HG03378 (cell line): Measurements from ENCODE around the gene EXOC6.

Experiments used
- ATAC-seq: cut with Tn5 transposase; IDR thresholded peaks from one replicate; pipeline ENCODE4 v1.9.1; 2021; ENCODE audit warnings: mild to moderate bottlenecking, moderate library complexity; ENCODE audit not compliant: unreplicated experiment

The EXOC6 gene

GRCh38 chr10:92999191-92999590 is 150.9 kb downstream of the EXOC6 start:
- ATAC-seq = no peak

GRCh38 chr10:93006435-93007039 is 158.2 kb downstream of the EXOC6 start:
- no peak for ATAC-seq

GRCh38 chr10:93015722-93016121 is 167.4 kb downstream of the EXOC6 start:
- ATAC-seq = no peak

- no peak for ATAC-seq
These were observed 174.8 kb downstream of the EXOC6 start for GRCh38 chr10:93023013-93023650.

GRCh38 chr10:93026072-93026471 is 177.8 kb downstream of the EXOC6 start:
- no peak for ATAC-seq

- no peak for ATAC-seq
These were observed 179.2 kb downstream of the EXOC6 start for GRCh38 chr10:93027508-93027907.

- ATAC-seq = no peak
These were observed 180.6 kb downstream of the EXOC6 start for GRCh38 chr10:93028883-93029282.

GRCh38 chr10:93030409-93030808 is 182.1 kb downstream of the EXOC6 start:
- no peak for ATAC-seq

- ATAC-seq = no peak
These were observed 183.9 kb downstream of the EXOC6 start for GRCh38 chr10:93032105-93032808.

- no peak for ATAC-seq
These were observed 184.5 kb downstream of the EXOC6 start for GRCh38 chr10:93032809-93033137.

- ATAC-seq = no peak
These were observed 186.1 kb downstream of the EXOC6 start for GRCh38 chr10:93034426-93034825.

GRCh38 chr10:93039110-93039509 is 190.8 kb downstream of the EXOC6 start:
- ATAC-seq = no peak

GRCh38 chr10:93039721-93040120 is 191.4 kb downstream of the EXOC6 start:
- no peak for ATAC-seq

- ATAC-seq = no peak
These were observed 206.2 kb downstream of the EXOC6 start for GRCh38 chr10:93054486-93054885.

GRCh38 chr10:93058139-93058538 is 209.8 kb downstream of the EXOC6 start:
- ATAC-seq = no peak

GRCh38 chr10:93059975-93060886 is 211.9 kb downstream of the EXOC6 start, which contains the start of gene CYP26C1:
Gene CYP26C1 (plus strand): TSS chr10:93060798. CDS start chr10:93061264, 466 bp downstream.
- ATAC-seq = no peak

- ATAC-seq = no peak
These were observed 212.7 kb downstream of the EXOC6 start for GRCh38 chr10:93060887-93061593.

GRCh38 chr10:93061594-93062513 is 213.5 kb downstream of the EXOC6 start:
- no peak for ATAC-seq

- no peak for ATAC-seq
These were observed 214.3 kb downstream of the EXOC6 start for GRCh38 chr10:93062514-93063143.
